Adipocyte (in vitro differentiated cells): Measurements from ENCODE around the gene CDC42.

Experiments used
- DNase-seq: peaks from one replicate; pipeline ENCODE4 v3.0.0-alpha.2; 2015; ENCODE audit warnings: low read depth
- H3K27me3 ChIP-seq: replicated peaks from 2 replicates; pipeline ENCODE4 v1.7.0; 2013; ENCODE audit warnings: mild to moderate bottlenecking, low read length, moderate library complexity; ENCODE audit not compliant: control insufficient read depth, insufficient read depth
- H3K36me3 ChIP-seq: 2 replicates; pipeline ENCODE4 v1.7.0; 2013; ENCODE audit warnings: low read length, mild to moderate bottlenecking, moderate library complexity; ENCODE audit not compliant: control insufficient read depth, insufficient read depth, severe bottlenecking
- H3K4me1 ChIP-seq: 2 replicates; pipeline ENCODE4 v1.7.0; 2013; ENCODE audit warnings: mild to moderate bottlenecking, low read length, moderate library complexity; ENCODE audit not compliant: control insufficient read depth, insufficient read depth
- H3K4me3 ChIP-seq: 2 replicates; pipeline ENCODE4 v1.7.0; 2013; ENCODE audit warnings: mild to moderate bottlenecking, low read length, moderate library complexity
- H3K9ac ChIP-seq: 2 replicates; pipeline ENCODE4 v1.7.0; 2013; ENCODE audit warnings: mild to moderate bottlenecking, low read length, moderate library complexity
- H3K9me3 ChIP-seq: 2 replicates; pipeline ENCODE4 v1.7.0; 2013; ENCODE audit warnings: mild to moderate bottlenecking, low read length, moderate library complexity; ENCODE audit not compliant: control insufficient read depth

Gene CDC42

DNA sequence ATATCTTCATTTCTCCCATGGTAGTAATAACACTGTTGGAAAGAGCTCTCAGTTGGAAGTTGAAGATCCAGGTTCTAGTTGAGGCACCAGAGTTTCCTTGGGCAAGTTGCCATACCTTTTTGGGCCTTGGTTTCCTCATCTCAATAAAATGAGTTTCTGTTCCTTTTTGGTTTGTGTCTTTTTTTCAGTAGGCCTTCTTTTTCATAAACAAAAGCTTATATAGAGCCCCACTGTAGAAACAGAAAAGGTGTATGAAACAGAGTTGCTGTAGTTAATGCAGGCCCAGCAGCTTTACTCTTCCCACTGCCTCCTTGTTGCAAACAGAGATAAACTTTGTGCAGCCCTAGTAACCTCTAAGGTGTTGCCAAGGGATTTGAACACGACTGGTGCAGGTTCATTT lies 48.7 kb downstream of the CDC42 start:
- no peaks in the 10 kb centered on the region for H3K27me3 ChIP-seq
- peaks cover 77% of the 10 kb centered on the region for H3K36me3 ChIP-seq
- no peaks in the 10 kb centered on the region for H3K9me3 ChIP-seq
- DNase-seq: no peak
- no peak overlapping the region for H3K9ac ChIP-seq
- H3K4me1 ChIP-seq: no peaks in the 10 kb centered on the region
- H3K4me3 ChIP-seq: no peak overlapping the region

DNA sequence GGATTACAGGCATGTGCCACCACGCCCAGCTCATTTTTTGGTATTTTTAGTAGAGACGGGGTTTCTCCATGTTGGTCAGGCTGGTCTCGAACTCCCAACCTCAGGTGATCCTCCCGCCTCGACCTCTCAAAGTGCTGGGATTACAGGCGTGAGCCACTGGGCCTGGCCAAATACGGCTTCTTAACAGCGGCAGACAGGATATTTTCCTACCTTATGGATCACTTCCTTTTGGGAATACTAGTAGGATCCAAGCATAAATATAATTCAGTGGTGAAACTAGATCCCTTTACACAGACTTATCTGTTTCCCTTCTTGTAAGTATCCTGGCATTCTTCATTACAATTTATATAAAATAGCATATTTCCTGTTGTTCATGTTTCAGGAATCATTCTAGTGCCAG lies 49.5 kb downstream of the CDC42 start:
- peaks cover 69% of the 10 kb centered on the region for H3K36me3 ChIP-seq
- H3K9me3 ChIP-seq: no peaks in the 10 kb centered on the region
- no peak for DNase-seq
- H3K4me3 ChIP-seq: no peak overlapping the region
- no peaks in the 10 kb centered on the region for H3K27me3 ChIP-seq
- H3K4me1 ChIP-seq: no peaks in the 10 kb centered on the region
- H3K9ac ChIP-seq: no peak overlapping the region

DNA sequence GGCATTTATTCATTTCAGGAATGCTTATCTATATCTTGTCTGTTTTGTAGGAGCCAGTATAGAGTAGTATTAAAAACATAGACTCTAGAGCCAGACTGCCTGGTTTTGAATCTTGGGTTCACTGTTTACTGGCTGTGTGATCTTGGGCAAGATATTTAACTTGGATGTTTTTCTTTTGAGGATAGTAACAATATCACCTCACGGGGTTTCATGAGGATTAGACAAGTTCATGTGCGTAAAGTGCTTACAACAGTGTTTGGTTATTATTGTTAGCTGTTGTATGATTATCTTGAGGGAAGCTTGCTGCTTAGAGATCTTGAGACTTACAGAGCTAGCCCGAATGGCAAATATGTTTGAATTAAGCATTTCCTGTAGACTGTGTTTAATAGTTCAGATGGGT lies 50.2 kb downstream of the CDC42 start:
- H3K36me3 ChIP-seq: peaks cover 62% of the 10 kb centered on the region
- no peaks in the 10 kb centered on the region for H3K4me1 ChIP-seq
- no peak overlapping the region for H3K9ac ChIP-seq
- no peak overlapping the region for H3K4me3 ChIP-seq
- DNase-seq: no peak
- no peaks in the 10 kb centered on the region for H3K27me3 ChIP-seq
- no peaks in the 10 kb centered on the region for H3K9me3 ChIP-seq

DNA sequence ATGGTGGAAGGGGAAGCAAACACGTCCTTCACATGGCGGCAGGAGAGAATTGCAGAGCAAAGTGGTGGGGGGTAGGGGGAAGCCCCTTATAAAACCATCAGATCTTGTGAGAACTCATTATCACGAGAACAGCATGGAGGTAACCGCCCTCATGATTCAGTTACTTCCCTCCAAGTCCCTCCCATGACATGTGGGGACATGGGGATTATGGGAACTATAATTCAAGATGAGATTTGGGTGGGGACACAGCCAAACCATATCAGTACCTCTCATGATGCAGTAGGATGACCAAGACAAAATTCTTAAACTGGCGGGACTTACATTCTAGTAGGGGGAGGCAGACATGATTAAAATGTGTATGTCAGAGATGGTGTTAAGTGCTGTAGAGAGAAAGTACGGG lies 51.6 kb downstream of the CDC42 start:
- H3K9ac ChIP-seq: no peak overlapping the region
- DNase-seq: no peak
- H3K9me3 ChIP-seq: no peaks in the 10 kb centered on the region
- no peak overlapping the region for H3K4me3 ChIP-seq
- H3K27me3 ChIP-seq: no peaks in the 10 kb centered on the region
- peaks cover 9% of the 10 kb centered on the region for H3K4me1 ChIP-seq
- H3K36me3 ChIP-seq: peaks cover 52% of the 10 kb centered on the region

DNA sequence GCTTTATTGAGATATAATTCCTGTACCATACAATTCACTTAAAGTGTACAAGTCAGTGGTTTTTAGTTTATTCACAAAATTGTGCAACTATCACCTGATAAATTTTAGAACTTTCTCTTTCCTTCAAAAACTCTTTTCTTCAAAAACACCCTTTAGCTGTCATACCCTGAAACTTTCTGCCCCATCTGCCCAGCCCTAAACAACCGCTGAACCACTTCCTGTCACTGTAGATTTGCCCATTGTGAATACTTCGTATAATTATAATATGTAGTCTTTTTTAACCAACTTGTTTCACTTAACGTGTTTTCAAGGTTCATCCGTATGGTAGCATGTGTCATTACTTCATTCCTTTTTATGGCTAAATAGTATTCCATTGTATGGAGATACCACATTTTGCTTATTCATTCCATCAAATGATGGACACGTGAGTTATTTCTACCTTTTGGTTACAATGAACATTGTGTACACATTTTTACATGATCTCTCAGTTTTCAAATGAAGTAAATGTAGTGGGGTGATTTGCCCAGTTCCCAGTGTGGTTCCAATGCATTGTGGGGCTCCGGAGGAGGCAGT lies 52.4 kb downstream of the CDC42 start:
- DNase-seq: no peak
- H3K9me3 ChIP-seq: no peaks in the 10 kb centered on the region
- peaks cover 50% of the 10 kb centered on the region for H3K36me3 ChIP-seq
- no peak overlapping the region for H3K4me3 ChIP-seq
- H3K27me3 ChIP-seq: no peaks in the 10 kb centered on the region
- H3K4me1 ChIP-seq: peaks cover 9% of the 10 kb centered on the region
- no peak overlapping the region for H3K9ac ChIP-seq

DNA sequence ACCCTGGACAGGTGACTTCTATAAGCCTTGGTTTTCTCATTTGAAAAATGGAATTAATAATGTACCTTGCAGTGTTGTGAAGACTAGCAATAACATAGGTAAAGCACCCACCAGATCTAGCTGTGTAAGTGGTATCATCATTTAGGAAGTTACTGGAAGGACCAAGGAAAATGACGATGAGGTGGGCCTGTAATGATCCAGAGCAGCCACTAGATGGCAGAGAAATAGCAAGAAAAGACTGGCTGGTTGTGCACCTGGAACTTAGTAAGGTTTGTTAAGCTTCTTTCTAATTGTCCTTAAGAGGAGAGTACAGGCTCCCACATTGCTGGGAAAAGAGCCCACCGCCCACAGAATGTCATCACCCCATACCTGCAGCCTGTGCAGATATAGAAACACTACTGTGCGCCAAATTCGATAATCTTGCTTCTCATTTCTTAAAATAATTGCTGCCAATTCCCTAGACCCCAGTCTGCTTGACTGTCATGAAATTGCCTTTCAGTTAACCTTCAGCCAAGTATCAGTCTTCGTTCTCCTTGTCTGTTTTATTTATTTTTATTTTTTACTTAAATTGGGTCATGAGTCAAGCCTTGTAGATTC lies 53.2 kb downstream of the CDC42 start:
- Histone ChIP-seq H3K27me3 (no peaks in the 10 kb centered on the region), H3K36me3 (peaks cover 44% of the 10 kb centered on the region)
- peak; percentile 79 for DNase-seq

DNA sequence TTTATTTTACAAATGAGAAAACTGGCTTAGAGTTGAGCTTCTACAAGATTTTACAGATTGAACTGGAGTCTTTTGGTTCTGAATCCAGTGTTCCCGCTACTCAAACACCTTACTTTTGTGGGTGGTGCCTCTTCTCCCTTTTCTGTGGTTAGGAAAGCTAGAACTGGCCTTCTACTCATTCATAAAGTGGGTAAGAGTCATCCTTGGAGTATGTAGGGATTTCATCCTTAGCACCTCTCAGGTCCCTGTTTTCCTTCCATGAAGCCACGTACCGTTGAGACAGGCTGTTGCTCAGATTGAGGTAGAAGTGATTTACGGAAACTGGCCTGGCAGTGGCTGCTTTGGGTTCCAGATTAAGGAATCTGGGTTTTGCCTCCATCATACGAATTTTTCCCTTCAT lies 54.6 kb downstream of the CDC42 start:
- Histone ChIP-seq H3K36me3 (peaks cover 42% of the 10 kb centered on the region), H3K27me3 (no peaks in the 10 kb centered on the region), H3K9me3 (no peaks in the 10 kb centered on the region), H3K4me1 (peaks cover 17% of the 10 kb centered on the region), H3K4me3 (no peak overlapping the region), H3K9ac (no peak overlapping the region)
- DNase-seq: no peak

More for the DNA sequence above, 53.2 kb downstream of the CDC42 start:
- no peak overlapping the region for H3K9ac ChIP-seq
- H3K9me3 ChIP-seq: no peaks in the 10 kb centered on the region
- no peak overlapping the region for H3K4me3 ChIP-seq
- H3K4me1 ChIP-seq: peaks cover 9% of the 10 kb centered on the region

DNA sequence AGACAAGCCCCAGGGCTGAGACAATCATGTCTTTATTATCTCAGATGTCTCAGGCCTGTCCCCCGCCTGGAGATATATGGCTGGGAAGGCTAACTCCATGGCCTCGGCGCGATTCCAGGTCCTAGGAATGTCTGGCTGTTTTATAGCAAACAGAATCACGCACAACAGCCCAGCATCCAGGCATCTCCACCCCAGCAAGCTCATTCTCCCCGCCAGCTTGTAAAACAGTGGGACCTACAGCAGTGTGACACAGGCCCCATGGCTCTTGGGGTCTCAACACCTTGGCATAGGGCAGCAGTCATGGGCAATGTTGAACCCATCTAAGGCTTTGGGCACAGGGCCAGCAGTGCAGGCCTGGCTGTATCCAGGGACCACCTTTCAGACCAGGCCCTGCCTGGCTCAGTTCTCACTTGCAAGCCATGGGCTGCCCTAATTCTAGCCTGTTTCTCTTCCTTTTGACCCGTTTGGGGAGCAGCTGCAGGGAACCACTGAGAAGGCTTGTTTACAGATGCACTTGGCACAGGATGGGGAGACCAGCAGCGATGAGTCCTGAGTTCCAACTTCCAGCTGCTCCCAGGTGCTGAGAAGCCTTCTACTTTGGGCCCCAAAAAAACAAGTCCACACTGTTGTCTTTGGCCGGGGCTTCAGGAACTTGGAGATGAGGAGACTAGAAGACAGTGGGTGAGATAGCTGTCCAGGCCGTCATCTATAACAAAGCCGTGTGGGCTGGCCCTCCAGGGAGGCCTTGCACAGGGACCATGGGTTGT lies 56.0 kb downstream of the CDC42 start:
- no peak for DNase-seq
- H3K9me3 ChIP-seq: no peaks in the 10 kb centered on the region
- no peak overlapping the region for H3K4me3 ChIP-seq
- H3K36me3 ChIP-seq: peaks cover 42% of the 10 kb centered on the region
- no peaks in the 10 kb centered on the region for H3K27me3 ChIP-seq
- H3K4me1 ChIP-seq: peaks cover 17% of the 10 kb centered on the region
- H3K9ac ChIP-seq: no peak overlapping the region

DNA sequence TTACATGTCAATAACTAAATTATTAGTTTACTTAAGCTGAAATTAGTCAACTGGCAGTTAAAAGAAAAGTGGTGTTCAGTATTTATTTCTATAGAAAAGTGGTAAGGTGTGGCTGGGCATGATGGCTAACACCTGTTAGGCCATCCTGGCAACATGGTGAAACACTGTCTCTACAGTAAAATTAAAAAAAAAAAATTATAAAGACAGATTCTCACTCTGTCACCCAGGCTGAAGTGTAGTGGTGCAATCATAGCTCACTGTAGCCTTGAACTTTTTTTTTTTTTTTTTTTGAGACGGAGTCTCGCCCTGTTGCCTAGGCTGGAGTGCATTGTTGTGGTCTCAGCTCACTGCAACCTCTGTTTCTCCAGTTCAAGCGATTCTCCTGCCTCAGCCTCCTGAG lies 57.5 kb downstream of the CDC42 start:
- no peak for DNase-seq
- no peaks in the 10 kb centered on the region for H3K9me3 ChIP-seq
- no peaks in the 10 kb centered on the region for H3K27me3 ChIP-seq
- H3K4me1 ChIP-seq: peaks cover 28% of the 10 kb centered on the region
- H3K4me3 ChIP-seq: no peak overlapping the region
- peaks cover 41% of the 10 kb centered on the region for H3K36me3 ChIP-seq
- H3K9ac ChIP-seq: no peak overlapping the region

DNA sequence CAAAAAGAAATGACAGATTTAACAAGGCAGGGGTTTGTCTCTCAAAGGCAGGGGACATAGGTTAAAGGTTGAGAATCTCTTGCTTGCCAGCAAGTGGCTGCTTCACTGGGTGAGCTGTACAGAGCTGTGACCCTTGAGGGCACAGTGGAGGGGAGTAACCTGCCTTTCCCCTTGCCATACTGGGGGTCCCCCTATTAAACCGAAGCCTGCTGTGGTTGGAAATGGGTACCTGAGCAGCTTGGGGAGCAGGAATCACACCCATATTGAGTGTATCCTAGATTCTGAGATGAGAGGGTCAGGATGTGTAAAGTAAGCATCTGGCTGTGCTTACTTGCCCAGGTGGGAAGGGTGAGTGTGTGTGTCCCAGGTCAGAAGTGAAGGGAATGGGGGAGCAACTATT lies 58.6 kb downstream of the CDC42 start:
- Histone ChIP-seq H3K27me3 (no peaks in the 10 kb centered on the region), H3K9ac (no peak overlapping the region), H3K4me3 (no peak overlapping the region), H3K9me3 (no peaks in the 10 kb centered on the region), H3K36me3 (peaks cover 34% of the 10 kb centered on the region), H3K4me1 (peaks cover 28% of the 10 kb centered on the region)
- no peak for DNase-seq

DNA sequence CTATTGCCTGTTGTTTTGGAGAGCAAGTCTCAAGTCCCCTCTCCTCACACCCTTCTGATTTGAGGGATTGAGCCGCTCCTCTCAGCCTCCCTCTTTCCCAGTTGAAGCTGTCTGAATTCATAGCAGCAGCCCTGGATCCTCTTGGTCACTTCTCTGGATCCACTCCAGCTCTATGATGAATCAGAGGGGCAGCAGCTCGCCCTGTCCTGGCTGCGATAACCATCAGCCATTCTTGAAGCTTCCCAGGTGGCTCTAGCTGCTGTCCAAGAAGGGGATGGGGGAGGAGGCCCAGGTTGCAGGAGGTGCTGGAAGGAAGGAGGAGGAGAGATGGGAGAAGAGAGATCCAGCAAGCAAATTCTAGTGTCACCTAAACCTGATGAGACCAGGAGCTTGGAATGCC lies 59.1 kb downstream of the CDC42 start:
- H3K36me3 ChIP-seq: peaks cover 34% of the 10 kb centered on the region
- no peak for DNase-seq
- H3K4me1 ChIP-seq: peaks cover 28% of the 10 kb centered on the region
- no peaks in the 10 kb centered on the region for H3K9me3 ChIP-seq
- H3K27me3 ChIP-seq: no peaks in the 10 kb centered on the region
- no peak overlapping the region for H3K4me3 ChIP-seq
- H3K9ac ChIP-seq: no peak overlapping the region
